ENCODE data around the gene FTO.

DNA sequence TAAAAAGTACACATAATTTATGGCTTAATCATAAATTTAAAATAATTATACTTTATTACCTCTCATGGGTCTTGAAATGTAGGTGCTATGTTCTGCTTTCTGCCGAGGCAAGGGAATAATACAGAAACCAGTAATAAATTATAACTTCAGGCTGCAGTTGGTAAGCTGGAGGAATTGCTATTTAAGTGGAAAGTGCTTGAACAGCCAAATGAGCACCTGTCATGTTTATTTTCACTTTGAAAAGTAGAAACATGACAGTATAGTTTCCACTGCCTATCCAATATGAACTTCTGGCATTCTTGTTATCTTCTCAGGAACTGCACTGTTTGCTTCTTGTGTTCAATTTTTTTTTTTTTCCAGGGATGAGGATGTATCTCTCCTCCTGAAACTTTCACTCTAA is 146.0 kb downstream of the FTO start:
- TF ChIP-seq EZH2 (IDR thresholded peaks at IDR 0.05) (no peak), POLR2AphosphoS5 (IDR thresholded peaks at IDR 0.05; ENCODE audit: borderline replicate concordance, low read depth, low read length) (no peak)

Data from SK-N-MC (cell line).